ENCODE measurements around the gene RNF212. TPM values are rescaled to one million over a fixed set of nuclear protein-coding genes. Genes with fewer than 3 reads are reported as not detected.

RNF212 gene
- total and polyA plus RNA-seq, 9 of the 15 experiments (the other 6 are each of a cell fraction or from before 2014, with no cell fraction given) = 0.04 TPM; not detected in 8

- TF ChIP-seq ZNF398 (CRISPR knock-in tag; IDR thresholded peaks at IDR 0.05) (no peak), ZNF75A (CRISPR knock-in tag; IDR thresholded peaks at IDR 0.05) (no peak)
Measured at GRCh38 chr4:1084796-1085403, 28.5 kb downstream of the RNF212 start (continued).

GRCh38 chr4:1084394-1084793 is 29.0 kb downstream of the RNF212 start:
- CTCF ChIA-PET (ENCODE audit: low intra/inter-chr PET ratio) = no interaction called here

More at GRCh38 chr4:1084394-1084793, 29.0 kb downstream of the RNF212 start:
- Histone ChIP-seq H3K9me1 (ENCODE audit: control insufficient read depth, insufficient read depth, low read length) (no peaks in the 10 kb centered on the region), H3K9me3 (replicated peaks; ENCODE audit: control insufficient read depth, insufficient read depth, low read depth, low read length) (0 out of 2 replicates have a peak, but pooled peaks cover 1% of the 10 kb centered on the region), H3K27me3 (ENCODE audit: control insufficient read depth in 2 of 2, insufficient read depth in 2 of 2, low read length in 2 of 2) (peaks cover 42 to 67% of the 10 kb centered on the region in 2 experiments), H3K27ac (ENCODE audit: extremely low read depth, low read depth, low read length) (no peak overlapping the region), H3K4me3 (no peak overlapping the region), H3K36me3 (ENCODE audit: control insufficient read depth, insufficient read depth, low read length) (no peaks in the 10 kb centered on the region), H3K4me1 (replicated peaks in 1 of 2; ENCODE audit: control insufficient read depth in 2 of 2, insufficient read depth in 2 of 2, low read length in 2 of 2) (0 out of 5 replicates have a peak, but pooled peaks cover 0 to 3% of the 10 kb centered on the region in 2 experiments), H3K79me2 (ENCODE audit: control insufficient read depth, insufficient read depth, low read length) (no peaks in the 10 kb centered on the region), H2AFZ (ENCODE audit: low read depth, low read length) (no peak overlapping the region), H3K4me2 (ENCODE audit: insufficient read depth, low read length) (no peak overlapping the region), H3K9ac (ENCODE audit: insufficient read depth in 1 of 2, low read depth in 2 of 2, low read length in 2 of 2) (no peak overlapping the region), H4K20me1 (replicated peaks; ENCODE audit: control insufficient read depth, insufficient read depth, low read length) (no peaks in the 10 kb centered on the region)
- POLR2A ChIA-PET = interaction anchor here (0.8 kb wide), 1 partner anchor 12 kb away, joined by 3 read pairs; no protein-coding TSS in a partner anchor
- FAIRE-seq = no peak
- 0% methylated on average over 5 of the region's 7 CpGs for WGBS (ENCODE audit: insufficient coverage, low coverage, missing lambda C conversion rate)
- no peak for TF ChIP-seq TAF9B (IDR thresholded peaks at IDR 0.05; ENCODE audit: partially characterized antibody)
- TF ChIP-seq AFF4 (CRISPR knock-in tag; IDR thresholded peaks at IDR 0.05) = no peak
- TF ChIP-seq ZBTB7A (IDR thresholded peaks at IDR 0.05; ENCODE audit: borderline replicate concordance, control insufficient read depth, low read depth, low read length) = no peak
- in situ Hi-C loops (cut with MboI) = no loop called here
- DNase-seq (ENCODE audit: extremely low read depth in 1 of 4, low spot score in 3 of 4) = no peak
- no peak for ATAC-seq
- no TSS peak for BruUV-seq (replicated peaks)
- intact Hi-C loops (cut with micrococcal nuclease) = no loop called here

Data from K562 (cell line).